Raji (cell line): ENCODE results near the gene WNT5A.

Experiments used
- POLR2A ChIP-seq: IDR thresholded peaks from 2 replicates; pipeline ENCODE4 v1.6.1; 2011; ENCODE audit warnings: low read depth, low read length, control low read depth; ENCODE audit not compliant: insufficient read depth

The WNT5A gene

GRCh38 chr3:55453886-55454496 lies 33.1 kb downstream of the WNT5A start:
- TF ChIP-seq POLR2A, result no peak

DNA sequence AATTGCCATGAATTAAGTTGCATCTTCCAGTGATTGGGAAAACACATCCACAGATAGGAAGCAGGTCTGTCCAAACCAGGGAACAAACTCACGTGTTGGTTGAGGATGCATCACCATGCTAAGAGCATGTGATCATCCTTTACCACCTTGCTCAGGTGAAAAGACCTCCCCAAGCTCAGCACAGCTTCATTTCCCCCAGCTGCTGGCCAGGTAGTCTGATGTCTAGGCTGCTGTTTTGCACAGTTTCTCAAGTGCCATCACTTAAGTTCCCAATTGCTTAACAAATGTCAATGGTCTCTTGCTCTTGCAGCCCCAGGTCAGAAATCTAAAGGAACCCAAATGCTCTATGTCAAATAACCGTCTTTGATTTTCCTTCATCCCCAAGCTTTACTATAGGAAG lies 34.2 kb downstream of the WNT5A start:
- TF ChIP-seq POLR2A, result no peak

DNA sequence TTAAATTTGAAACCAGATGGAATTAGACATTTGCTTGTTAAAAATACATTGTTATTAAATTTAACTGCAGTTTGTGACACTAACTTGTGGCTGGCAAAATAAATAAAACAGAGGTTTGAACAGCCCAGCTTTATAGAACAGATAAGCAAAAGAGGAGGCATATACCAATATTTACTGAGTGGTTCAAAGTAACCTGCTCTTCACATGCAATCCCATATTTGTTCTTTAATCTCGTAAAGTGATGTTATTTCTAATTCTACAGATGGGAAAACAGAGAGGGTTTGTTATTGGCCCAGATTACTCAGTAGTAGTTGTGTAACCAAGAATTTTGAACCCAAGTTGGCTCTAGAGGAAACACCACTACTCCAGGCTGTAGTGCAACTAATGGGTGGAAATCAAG lies 37.6 kb downstream of the WNT5A start:
- no peak for TF ChIP-seq POLR2A

- TF ChIP-seq POLR2A, result no peak
These were observed 40.3 kb downstream of the WNT5A start for GRCh38 chr3:55446850-55447249.

GRCh38 chr3:55445551-55445950 lies 41.6 kb downstream of the WNT5A start:
- TF ChIP-seq POLR2A, result no peak

- TF ChIP-seq POLR2A, result no peak
These were observed 43.8 kb downstream of the WNT5A start for GRCh38 chr3:55443346-55443745.

DNA sequence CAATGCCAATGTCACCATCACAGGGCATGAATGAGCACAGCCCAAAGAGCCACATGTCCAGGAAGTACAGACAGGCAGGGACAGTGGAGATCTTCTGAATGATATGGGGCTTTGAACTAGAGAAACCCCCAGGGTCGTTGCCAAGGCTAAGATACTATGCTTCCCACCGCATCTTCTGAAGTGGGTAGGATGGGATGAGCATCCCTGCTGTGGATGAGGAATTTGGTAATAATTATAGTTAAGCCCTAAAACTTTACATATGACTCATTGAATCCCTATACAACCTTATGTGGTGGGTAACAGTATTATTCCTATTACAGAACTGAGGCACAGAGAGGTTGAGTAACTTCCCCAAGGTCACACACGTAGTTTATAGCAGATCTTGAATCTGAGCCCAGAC lies 44.2 kb downstream of the WNT5A start:
- TF ChIP-seq POLR2A, result no peak

- TF ChIP-seq POLR2A, result no peak
These were observed 45.6 kb downstream of the WNT5A start for GRCh38 chr3:55441499-55441898.

DNA sequence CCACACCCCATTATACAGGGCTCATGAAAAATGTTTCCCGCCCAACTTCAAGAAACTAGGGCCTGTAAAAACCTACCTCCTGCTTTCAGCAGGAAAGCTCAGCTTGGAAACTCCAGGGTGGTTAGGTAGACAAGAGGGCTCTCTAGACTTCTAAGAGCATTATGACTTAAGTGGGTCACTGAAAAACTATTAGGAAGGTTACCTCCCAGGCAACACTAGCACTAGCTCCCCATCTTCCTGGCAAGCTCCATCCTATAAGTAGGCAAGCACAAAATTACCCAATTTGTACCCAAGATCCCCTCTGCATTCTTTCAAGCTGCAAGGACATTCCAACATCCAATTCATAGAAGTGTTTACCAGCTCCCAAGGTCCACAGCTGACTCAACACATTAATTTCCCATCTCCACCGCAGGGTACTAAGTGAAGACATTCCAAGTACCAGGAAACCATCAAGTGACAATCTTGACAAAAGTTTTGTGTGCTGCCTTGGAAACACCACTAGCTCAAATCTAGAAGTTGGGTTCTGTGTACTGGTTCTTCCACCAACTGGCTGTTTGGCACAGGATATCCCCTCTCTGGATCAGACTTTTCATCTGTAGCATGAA lies 46.9 kb downstream of the WNT5A start:
- TF ChIP-seq POLR2A, result no peak

DNA sequence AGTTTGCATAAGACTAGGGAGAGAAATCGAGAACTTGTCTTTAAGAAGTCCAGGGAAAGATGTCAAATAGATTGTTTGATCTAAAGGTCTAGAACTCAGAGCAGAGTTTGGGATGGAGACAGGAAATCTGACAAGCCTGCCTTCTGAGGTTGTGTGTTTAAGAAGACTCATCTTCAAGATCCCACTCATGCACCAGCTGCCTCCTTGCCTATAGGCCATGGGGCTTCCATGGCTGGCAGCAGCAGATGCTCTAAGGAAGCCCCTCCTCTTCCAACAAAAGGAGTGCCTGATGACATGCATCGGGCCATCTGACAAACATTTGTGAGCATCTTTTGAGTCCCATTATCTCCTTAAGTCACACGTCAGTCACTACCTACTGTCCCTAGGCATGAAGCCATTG lies 47.4 kb downstream of the WNT5A start:
- TF ChIP-seq POLR2A, result no peak

DNA sequence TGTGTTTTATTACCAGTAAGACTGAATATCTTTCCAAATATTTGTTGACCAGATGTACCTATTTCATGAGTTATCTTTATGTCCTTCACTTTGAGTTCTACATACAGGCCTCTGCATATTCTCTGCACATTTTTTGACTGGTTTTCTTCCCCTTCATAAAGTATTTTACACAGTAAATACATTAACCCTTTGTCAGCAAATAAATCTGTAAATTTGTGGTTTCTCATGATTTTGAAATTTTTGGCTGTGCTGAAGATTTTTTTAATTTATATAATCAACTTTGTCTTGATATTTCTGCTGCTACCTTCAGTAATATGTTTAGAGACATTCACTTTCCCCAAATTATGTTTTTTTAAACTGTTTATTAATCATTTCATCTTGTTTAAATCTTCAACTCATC lies 50.5 kb downstream of the WNT5A start:
- no peak for TF ChIP-seq POLR2A

GRCh38 chr3:55435491-55435890 lies 51.6 kb downstream of the WNT5A start:
- no peak for TF ChIP-seq POLR2A

DNA sequence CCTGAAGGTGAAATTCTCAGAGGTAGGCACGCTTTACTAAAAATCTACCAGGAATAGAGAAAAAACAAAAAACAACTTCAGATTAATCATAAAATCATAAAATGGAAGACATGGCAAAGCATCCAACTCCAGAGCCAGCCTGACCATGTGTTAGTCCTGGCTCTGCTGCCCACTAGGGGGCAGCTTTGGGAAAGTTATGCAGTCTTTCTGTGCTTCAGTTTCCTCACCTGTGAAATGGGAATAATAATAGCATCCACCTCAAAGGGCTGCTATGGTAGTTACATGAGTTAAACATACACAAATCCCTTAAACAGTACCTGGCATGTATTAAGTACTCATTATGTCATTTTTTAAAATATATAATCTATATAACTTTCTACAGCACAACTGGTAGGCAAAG lies 52.3 kb downstream of the WNT5A start:
- TF ChIP-seq POLR2A, result no peak

GRCh38 chr3:55431041-55431440 lies 56.1 kb downstream of the WNT5A start:
- no peak for TF ChIP-seq POLR2A

GRCh38 chr3:55427739-55428138 lies 59.4 kb downstream of the WNT5A start:
- TF ChIP-seq POLR2A, result no peak

- no peak for TF ChIP-seq POLR2A
These were observed 60.6 kb downstream of the WNT5A start for GRCh38 chr3:55426486-55426885.

- no peak for TF ChIP-seq POLR2A
These were observed 63.3 kb downstream of the WNT5A start for GRCh38 chr3:55423782-55424181.
